Peyer's patch (tissue), 4 donors: Measurements from ENCODE around the gene TBX10. TPM values are rescaled to one million over a fixed set of nuclear protein-coding genes. Genes with fewer than 3 reads are reported as not detected.

Source experiments
- DNase-seq, 3 donors: peaks; one replicate each; pipeline ENCODE4 v3.0.0-alpha.2; 2017 to 2019
- H3K27ac ChIP-seq, 4 donors: fragments of 200-600 bp; sonication (generic); one replicate each; pipeline ENCODE4 v1.5.1; 2016 to 2019
- H3K27me3 ChIP-seq, 2 donors: fragments of 200-600 bp; sonication (generic); one replicate each; pipeline ENCODE4 v1.5.1; 2019
- H3K36me3 ChIP-seq, 3 donors: fragments of 200-600 bp; sonication (generic); one replicate each; pipeline ENCODE4 v1.5.1; 2016 to 2019
- H3K4me1 ChIP-seq, 4 donors: fragments of 200-600 bp; sonication (generic); one replicate each; pipeline ENCODE4 v1.5.1; 2016 to 2019
- H3K4me3 ChIP-seq, 4 donors: fragments of 200-600 bp; sonication (generic); 1 replicate in 3 of 4; 2 replicates in 1 of 4; pipeline ENCODE4 v1.5.1; 2016 to 2019; ENCODE audit warnings: mild to moderate bottlenecking in 1 of 4
- H3K9me3 ChIP-seq, 4 donors: fragments of 200-600 bp; sonication (generic); one replicate each; pipeline ENCODE4 v1.5.1; 2016 to 2019; ENCODE audit warnings: mild to moderate bottlenecking in 1 of 4
- CTCF ChIP-seq, 6 experiments: fragments of 450-650 bp in 4 of 6; fragments of 200-600 bp in 2 of 6; sonication (generic) in 1 of 6; IDR thresholded peaks; one replicate each; pipeline ENCODE4 v1.5.1; 2017 to 2019; ENCODE audit warnings: antibody characterized with exemption in 6 of 6, mild to moderate bottlenecking in 3 of 6, moderate library complexity in 1 of 6
- POLR2A ChIP-seq, 2 donors: fragments of 450-650 bp; IDR thresholded peaks; one replicate each; pipeline ENCODE4 v1.5.1; 2017; ENCODE audit warnings: antibody characterized with exemption in 2 of 2, mild to moderate bottlenecking in 2 of 2, moderate library complexity in 2 of 2
- total RNA-seq, 4 donors: library from RNA; depleted of rRNA; stranded (reverse); fragments of >200 nt; gene quantifications; one replicate each; pipeline ENCODE4 v1.1.0, GENCODE V29; 2016

The TBX10 gene
- total RNA-seq, 4 donors from 2014 or later: 16.9 to 82.5 (median 64.1) TPM; not detected in 1

- TF ChIP-seq CTCF (IDR thresholded peaks at IDR 0.05) (peak in 4 of 6 experiments; percentile 13 to 41 (median 39)), POLR2A (IDR thresholded peaks at IDR 0.05) (no peak)
- Histone ChIP-seq H3K27me3 (no peaks in the 10 kb centered on the region), H3K4me3 (no peak overlapping the region), H3K4me1 (peaks cover 0 to 14% (median 0%) of the 10 kb centered on the region in 4 donors), H3K36me3 (no peaks in the 10 kb centered on the region), H3K9me3 (no peaks in the 10 kb centered on the region), H3K27ac (no peak overlapping the region)
- DNase-seq: peak in 2 of 3 donors; percentile 55 to 58
Measured at GRCh38 chr11:67665541-67666302, 26.2 kb upstream of the TBX10 start.

GRCh38 chr11:67664696-67665540, 25.4 kb upstream of the TBX10 start:
- DNase-seq: peak in 1 of 3 donors; percentile 30
- Histone ChIP-seq H3K36me3 (no peaks in the 10 kb centered on the region), H3K9me3 (no peaks in the 10 kb centered on the region), H3K4me1 (peaks cover 0 to 14% (median 0%) of the 10 kb centered on the region in 4 donors), H3K4me3 (no peak overlapping the region), H3K27me3 (no peaks in the 10 kb centered on the region), H3K27ac (no peak overlapping the region)
- TF ChIP-seq CTCF (IDR thresholded peaks at IDR 0.05) (no peak), POLR2A (IDR thresholded peaks at IDR 0.05) (no peak)

- TF ChIP-seq CTCF (IDR thresholded peaks at IDR 0.05) (no peak), POLR2A (IDR thresholded peaks at IDR 0.05) (no peak)
- H3K27ac ChIP-seq: no peak overlapping the region
- no peaks in the 10 kb centered on the region for H3K9me3 ChIP-seq
- H3K27me3 ChIP-seq: no peaks in the 10 kb centered on the region
- H3K4me1 ChIP-seq: peaks cover 0 to 14% (median 0%) of the 10 kb centered on the region in 4 donors
- no peak for DNase-seq
- H3K36me3 ChIP-seq: no peaks in the 10 kb centered on the region
- H3K4me3 ChIP-seq: no peak overlapping the region
Measured at GRCh38 chr11:67664213-67664585, 24.6 kb upstream of the TBX10 start.

GRCh38 chr11:67663532-67664212, 24.1 kb upstream of the TBX10 start:
- Histone ChIP-seq H3K36me3 (no peaks in the 10 kb centered on the region), H3K4me1 (peaks cover 0 to 14% (median 0%) of the 10 kb centered on the region in 4 donors), H3K27me3 (no peaks in the 10 kb centered on the region), H3K4me3 (no peak overlapping the region), H3K9me3 (no peaks in the 10 kb centered on the region), H3K27ac (no peak overlapping the region)
- peak in 1 of 3 donors; percentile 38 for DNase-seq
- no peak for TF ChIP-seq CTCF (IDR thresholded peaks at IDR 0.05)
- TF ChIP-seq POLR2A (IDR thresholded peaks at IDR 0.05): no peak

GRCh38 chr11:67662835-67663531, 23.4 kb upstream of the TBX10 start:
- TF ChIP-seq CTCF (IDR thresholded peaks at IDR 0.05) (no peak), POLR2A (IDR thresholded peaks at IDR 0.05) (no peak)
- Histone ChIP-seq H3K36me3 (no peaks in the 10 kb centered on the region), H3K27me3 (no peaks in the 10 kb centered on the region), H3K9me3 (no peaks in the 10 kb centered on the region), H3K4me1 (peaks cover 0 to 14% (median 0%) of the 10 kb centered on the region in 4 donors), H3K27ac (no peak overlapping the region), H3K4me3 (no peak overlapping the region)
- DNase-seq: peak in 1 of 3 donors; percentile 41
